ENCODE measurements around the gene SEMA3D. TPM values are rescaled to one million over a fixed set of nuclear protein-coding genes. Genes with fewer than 3 reads are reported as not detected.

Gene SEMA3D
- total and polyA plus RNA-seq, 2 of the 13 experiments (the other 11 are each of a cell fraction or from before 2014, with no cell fraction given): 0.07 TPM; not detected in 1

- DNase-seq (ENCODE audit: low spot score) (no peak), FAIRE-seq (no peak), ATAC-seq (no peak)
- in situ Hi-C loops (cut with HindIII; ENCODE audit: extremely low pct_ligation_motif_present, low pct_unique_long_range_greater_than_20kb): no loop called here
- intact Hi-C loops (cut with micrococcal nuclease; ENCODE audit: unreplicated experiment): no loop called here
- H3K4me1 ChIP-seq (ENCODE audit: insufficient read depth, low read length): no peaks in the 10 kb centered on the region
- H4K20me1 ChIP-seq (ENCODE audit: insufficient read depth, low read length): no peaks in the 10 kb centered on the region
- H3K27ac ChIP-seq (ENCODE audit: extremely low read length, insufficient read depth, low read length): no peak overlapping the region
- WGBS (ENCODE audit: low lambda C conversion rate): 16% methylated on average over 1 of the region's 1 CpG
- BruUV-seq (replicated peaks): no TSS peak
- H3K4me2 ChIP-seq (ENCODE audit: low read depth, low read length): no peak overlapping the region
- no peaks in the 10 kb centered on the region for H3K79me2 ChIP-seq (ENCODE audit: insufficient read depth, low read length)
- ChIA-PET CTCF (ENCODE audit: low intra/inter-chr PET ratio, low total read pairs) (no interaction called here), POLR2A (no interaction called here)
- no peak overlapping the region for H3K9ac ChIP-seq (ENCODE audit: insufficient read depth, low read depth, low read length)
- H3K9me3 ChIP-seq (ENCODE audit: low read length): no peaks in the 10 kb centered on the region
- H3K4me3 ChIP-seq (replicated peaks in 1 of 3; ENCODE audit: insufficient read depth in 1 of 3, low read depth in 2 of 3, low read length in 3 of 3): no peak overlapping the region
- TF ChIP-seq SUZ12 (IDR thresholded peaks at IDR 0.05; ENCODE audit: low read depth, low read length) (no peak), ZNF672 (CRISPR knock-in tag; IDR thresholded peaks at IDR 0.05) (no peak), ZBTB39 (CRISPR knock-in tag; IDR thresholded peaks at IDR 0.05) (no peak), KIAA2018 (CRISPR knock-in tag; IDR thresholded peaks at IDR 0.05; ENCODE audit: borderline replicate concordance) (no peak), SMAD3 (CRISPR knock-in tag; IDR thresholded peaks at IDR 0.05) (no peak), ZBTB2 (CRISPR knock-in tag; IDR thresholded peaks at IDR 0.05; ENCODE audit: low read depth) (no peak), MBNL3 (CRISPR knock-in tag; conservative IDR thresholded peaks at IDR 0.05) (no peak), CHCHD3 (CRISPR knock-in tag; IDR thresholded peaks at IDR 0.05) (no peak), ZNF720 (CRISPR knock-in tag; IDR thresholded peaks at IDR 0.05) (no peak), HCFC1 (IDR thresholded peaks at IDR 0.05; ENCODE audit: low read depth, low read length) (no peak), KMT2B (CRISPR knock-in tag; IDR thresholded peaks at IDR 0.05) (no peak), TOE1 (CRISPR knock-in tag; IDR thresholded peaks at IDR 0.05) (no peak)
- H3K36me3 ChIP-seq (replicated peaks in 1 of 2; ENCODE audit: control insufficient read depth in 1 of 2, insufficient read depth in 2 of 2, low read length in 2 of 2): no peaks in the 10 kb centered on the region
- no peaks in the 10 kb centered on the region for H3K27me3 ChIP-seq (ENCODE audit: control insufficient read depth in 1 of 2, insufficient read depth in 2 of 2, low read length in 2 of 2)
- no peak overlapping the region for H2AFZ ChIP-seq (ENCODE audit: low read length)
Measured at GRCh38 chr7:85159003-85159402, 27.9 kb downstream of the SEMA3D start.
